HEK293T (cell line): ENCODE data around the gene COLQ.

Experiments
- BHLHE40 ChIP-seq: fragments of 450-650 bp; IDR thresholded peaks from 2 replicates; pipeline ENCODE4 v1.6.1; 2016; ENCODE audit warnings: mild to moderate bottlenecking, moderate library complexity, borderline replicate concordance
- CTBP1 ChIP-seq: fragments of 450-650 bp; IDR thresholded peaks from 2 replicates; pipeline ENCODE4 v1.6.1; 2016; ENCODE audit warnings: borderline replicate concordance
- SP1 ChIP-seq: fragments of 450-650 bp; IDR thresholded peaks from 2 replicates; pipeline ENCODE4 v1.6.1; 2017

- TF ChIP-seq SP1 = no peak
- no peak for TF ChIP-seq CTBP1
- TF ChIP-seq BHLHE40 = no peak
Measured at GRCh38 chr3:15455756-15456155, 65.8 kb downstream of the COLQ start.
